DND-41 (cell line): ENCODE data around the gene ATP8A2.

Experiments used
- ATAC-seq: fragments of 200-7000 bp; cut with Tn5 transposase; 3 replicates; pipeline ENCODE4 v1.9.1; 2021; ENCODE audit warnings: low read depth; ENCODE audit not compliant: insufficient read depth
- DNase-seq: peaks from one replicate; pipeline ENCODE4 v3.0.0-alpha.2; 2020
- H2AFZ ChIP-seq: 2 replicates; pipeline ENCODE4 v1.6.0; 2012; ENCODE audit warnings: low read depth, low read length
- H3K27ac ChIP-seq: 2 replicates; pipeline ENCODE4 v1.5.1; 2012; ENCODE audit warnings: low read length, inconsistent platforms
- H3K27me3 ChIP-seq: fragments of 200-600 bp; sonication (generic); 2 replicates; pipeline ENCODE4 v1.6.0; 2012; ENCODE audit warnings: low read length, mild to moderate bottlenecking, inconsistent platforms; ENCODE audit not compliant: insufficient read depth, poor library complexity
- H3K36me3 ChIP-seq: 2 replicates; pipeline ENCODE4 v1.5.1; 2012; ENCODE audit warnings: low read length, inconsistent platforms; ENCODE audit not compliant: insufficient read depth
- H3K4me1 ChIP-seq: 2 replicates; pipeline ENCODE4 v1.5.1; 2012; ENCODE audit warnings: mild to moderate bottlenecking, low read length; ENCODE audit not compliant: insufficient read depth
- H3K4me2 ChIP-seq: 2 replicates; pipeline ENCODE4 v1.6.0; 2012; ENCODE audit warnings: mild to moderate bottlenecking, moderate library complexity, low read length, inconsistent platforms; ENCODE audit not compliant: insufficient read depth
- H3K4me3 ChIP-seq, 2 experiments: fragments of 200-600 bp in 1 of 2; shearing (Covaris generic) in 1 of 2; 2 replicates each; pipeline ENCODE4 v1.5.1; 2012 to 2016; ENCODE audit warnings: inconsistent platforms in 2 of 2, low read length in 2 of 2, mild to moderate bottlenecking in 2 of 2, low read depth in 1 of 2, moderate library complexity in 1 of 2
- H3K79me2 ChIP-seq: 2 replicates; pipeline ENCODE4 v1.6.0; 2012; ENCODE audit warnings: low read length, inconsistent platforms; ENCODE audit not compliant: insufficient read depth
- H3K9ac ChIP-seq: 2 replicates; pipeline ENCODE4 v1.6.0; 2012; ENCODE audit warnings: low read depth, mild to moderate bottlenecking, inconsistent platforms, low read length, moderate library complexity
- H3K9me3 ChIP-seq: 2 replicates; pipeline ENCODE4 v1.5.1; 2012; ENCODE audit warnings: low read length, moderate library complexity, mild to moderate bottlenecking, inconsistent platforms; ENCODE audit not compliant: insufficient read depth, severe bottlenecking
- H4K20me1 ChIP-seq: 2 replicates; pipeline ENCODE4 v1.6.0; 2012; ENCODE audit warnings: low read length; ENCODE audit not compliant: insufficient read depth
- EZH2 ChIP-seq: IDR thresholded peaks from 3 replicates; pipeline ENCODE4 v1.6.1; 2012; ENCODE audit warnings: borderline replicate concordance, low read depth, mild to moderate bottlenecking, moderate library complexity, low read length, inconsistent platforms; ENCODE audit not compliant: severe bottlenecking
- TF ChIP-seq, protein P1 (sequence below): IDR thresholded peaks from 2 replicates; pipeline ENCODE4 v1.5.1; 2012; ENCODE audit warnings: borderline replicate concordance, low read length, moderate library complexity, mild to moderate bottlenecking; ENCODE audit not compliant: poor library complexity, severe bottlenecking; ENCODE audit errors: extremely low read depth

ATP8A2 gene

DNA sequence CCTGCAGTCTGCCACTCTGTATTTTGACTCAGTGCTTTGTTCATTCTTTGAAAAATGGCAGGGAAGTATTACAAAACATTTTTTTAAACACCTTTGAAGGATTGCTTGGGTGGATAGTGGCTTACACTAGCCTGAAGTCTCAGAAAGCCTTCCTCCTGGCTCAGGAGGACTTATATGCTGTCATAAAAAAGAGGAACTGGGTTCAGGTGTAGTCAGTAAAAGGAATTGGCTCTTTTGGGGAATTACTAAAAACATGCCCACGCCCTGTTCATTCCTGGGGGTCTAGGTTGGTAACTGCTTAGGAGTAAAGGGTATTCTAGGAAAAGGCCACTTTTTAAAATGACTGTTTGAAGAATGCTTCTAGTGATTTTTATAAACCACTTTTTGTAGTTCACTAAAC is 493.2 kb downstream of the ATP8A2 start:
- H4K20me1 ChIP-seq: no peaks in the 10 kb centered on the region
- H3K79me2 ChIP-seq: no peaks in the 10 kb centered on the region
- no peak overlapping the region for H3K4me3 ChIP-seq
- H3K4me2 ChIP-seq: no peak overlapping the region
- no peak overlapping the region for H3K27ac ChIP-seq
- H2AFZ ChIP-seq: no peak overlapping the region
- H3K36me3 ChIP-seq: no peaks in the 10 kb centered on the region
- ATAC-seq: no peak
- H3K9ac ChIP-seq: no peak overlapping the region
- DNase-seq: no peak
- TF ChIP-seq, protein P1, sequence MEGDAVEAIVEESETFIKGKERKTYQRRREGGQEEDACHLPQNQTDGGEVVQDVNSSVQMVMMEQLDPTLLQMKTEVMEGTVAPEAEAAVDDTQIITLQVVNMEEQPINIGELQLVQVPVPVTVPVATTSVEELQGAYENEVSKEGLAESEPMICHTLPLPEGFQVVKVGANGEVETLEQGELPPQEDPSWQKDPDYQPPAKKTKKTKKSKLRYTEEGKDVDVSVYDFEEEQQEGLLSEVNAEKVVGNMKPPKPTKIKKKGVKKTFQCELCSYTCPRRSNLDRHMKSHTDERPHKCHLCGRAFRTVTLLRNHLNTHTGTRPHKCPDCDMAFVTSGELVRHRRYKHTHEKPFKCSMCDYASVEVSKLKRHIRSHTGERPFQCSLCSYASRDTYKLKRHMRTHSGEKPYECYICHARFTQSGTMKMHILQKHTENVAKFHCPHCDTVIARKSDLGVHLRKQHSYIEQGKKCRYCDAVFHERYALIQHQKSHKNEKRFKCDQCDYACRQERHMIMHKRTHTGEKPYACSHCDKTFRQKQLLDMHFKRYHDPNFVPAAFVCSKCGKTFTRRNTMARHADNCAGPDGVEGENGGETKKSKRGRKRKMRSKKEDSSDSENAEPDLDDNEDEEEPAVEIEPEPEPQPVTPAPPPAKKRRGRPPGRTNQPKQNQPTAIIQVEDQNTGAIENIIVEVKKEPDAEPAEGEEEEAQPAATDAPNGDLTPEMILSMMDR: no peak
- TF ChIP-seq EZH2: no peak
- no peaks in the 10 kb centered on the region for H3K9me3 ChIP-seq
- H3K27me3 ChIP-seq: no peaks in the 10 kb centered on the region
- peaks cover 19% of the 10 kb centered on the region for H3K4me1 ChIP-seq

DNA sequence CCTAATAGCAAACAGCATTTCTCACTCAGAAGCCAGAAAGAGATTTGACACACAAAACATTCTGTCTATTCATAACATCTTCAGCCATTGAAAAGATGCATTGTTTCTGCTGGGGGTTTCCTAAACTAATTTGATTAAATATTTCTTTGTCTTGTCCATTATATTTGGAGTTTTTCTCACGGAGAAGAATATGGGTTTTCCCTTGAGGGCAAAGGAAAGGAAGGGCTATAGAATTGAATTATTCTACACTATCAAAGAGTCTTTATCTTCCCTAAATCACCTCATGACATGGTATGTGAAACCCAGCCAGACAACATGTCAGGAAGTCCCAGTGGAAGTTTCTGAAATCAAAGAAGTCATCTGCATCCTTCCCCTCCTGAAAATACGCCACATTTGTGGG is 493.6 kb downstream of the ATP8A2 start:
- Histone ChIP-seq H3K4me2 (no peak overlapping the region), H3K4me1 (peaks cover 23% of the 10 kb centered on the region), H3K9me3 (no peaks in the 10 kb centered on the region), H2AFZ (no peak overlapping the region), H3K9ac (no peak overlapping the region), H3K4me3 (no peak overlapping the region), H3K27me3 (no peaks in the 10 kb centered on the region), H4K20me1 (no peaks in the 10 kb centered on the region), H3K27ac (no peak overlapping the region), H3K79me2 (no peaks in the 10 kb centered on the region), H3K36me3 (no peaks in the 10 kb centered on the region)
- TF ChIP-seq EZH2: no peak
- TF ChIP-seq, protein P1: no peak
- ATAC-seq: no peak
- no peak for DNase-seq

- no peaks in the 10 kb centered on the region for H4K20me1 ChIP-seq
- H3K4me1 ChIP-seq: peaks cover 39% of the 10 kb centered on the region
- TF ChIP-seq EZH2: no peak
- TF ChIP-seq, protein P1: no peak
- H3K4me2 ChIP-seq: no peak overlapping the region
- no peaks in the 10 kb centered on the region for H3K9me3 ChIP-seq
- H3K27ac ChIP-seq: peak overlapping the region; percentile 9; the same call in 1 of the 2 replicates
- H2AFZ ChIP-seq: no peak overlapping the region
- DNase-seq (no peak), ATAC-seq (no peak)
- H3K9ac ChIP-seq: no peak overlapping the region
- no peaks in the 10 kb centered on the region for H3K27me3 ChIP-seq
- no peaks in the 10 kb centered on the region for H3K79me2 ChIP-seq
- H3K36me3 ChIP-seq: no peaks in the 10 kb centered on the region
- no peak overlapping the region for H3K4me3 ChIP-seq
Measured at GRCh38 chr13:25867038-25867437, 495.3 kb downstream of the ATP8A2 start.

DNA sequence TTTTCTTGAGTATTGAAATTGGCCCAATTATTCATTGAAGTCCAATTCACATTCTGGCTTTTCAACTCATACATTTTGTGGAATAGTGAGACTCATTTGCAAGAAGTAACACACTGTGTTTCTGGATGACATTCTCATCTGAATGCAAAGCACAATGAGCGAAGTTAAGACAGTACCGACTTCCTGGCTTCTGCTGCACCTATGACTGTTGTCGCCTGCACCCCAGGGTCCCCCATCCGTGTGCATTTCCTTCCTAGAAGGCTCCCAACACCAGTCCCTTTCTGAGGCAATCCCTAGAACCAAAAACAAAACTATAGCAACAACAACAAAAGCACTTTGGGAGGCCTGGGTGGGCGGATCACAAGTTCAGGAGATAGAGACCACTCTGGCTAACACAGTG is 496.7 kb downstream of the ATP8A2 start:
- ATAC-seq (no peak), DNase-seq (no peak)
- no peaks in the 10 kb centered on the region for H3K27me3 ChIP-seq
- H3K9ac ChIP-seq: no peak overlapping the region
- H3K27ac ChIP-seq: 0 out of 2 replicates have a peak overlapping the region, but pooled peaks have one; percentile 27
- peaks cover 54% of the 10 kb centered on the region for H3K4me1 ChIP-seq
- no peak for TF ChIP-seq EZH2
- TF ChIP-seq, protein P1: no peak
- H3K36me3 ChIP-seq: no peaks in the 10 kb centered on the region
- H2AFZ ChIP-seq: no peak overlapping the region
- H3K4me3 ChIP-seq: no peak overlapping the region
- no peak overlapping the region for H3K4me2 ChIP-seq
- no peaks in the 10 kb centered on the region for H4K20me1 ChIP-seq
- H3K9me3 ChIP-seq: no peaks in the 10 kb centered on the region
- H3K79me2 ChIP-seq: no peaks in the 10 kb centered on the region
